Large intestine (tissue), 3 donors: ENCODE measurements around the gene PPP2R2B. TPM values are rescaled to one million over a fixed set of nuclear protein-coding genes. Genes with fewer than 3 reads are reported as not detected.

ENCODE experiments used
- DNase-seq, 2 donors: peaks; one replicate each; pipeline versions ENCODE4 v3.0.0 to v3.0.0-alpha.2; 2013
- H3K27ac ChIP-seq: one replicate; pipeline ENCODE4 v1.5.1; 2013; ENCODE audit warnings: low read length
- H3K27me3 ChIP-seq: 2 replicates; pipeline ENCODE4 v1.6.1; 2013; ENCODE audit warnings: low read length; ENCODE audit not compliant: control insufficient read depth, insufficient read depth
- H3K36me3 ChIP-seq: 2 replicates; pipeline ENCODE4 v1.6.1; 2013; ENCODE audit warnings: low read length; ENCODE audit not compliant: control insufficient read depth, insufficient read depth
- H3K4me1 ChIP-seq: one replicate; pipeline ENCODE4 v1.6.1; 2013; ENCODE audit warnings: low read length; ENCODE audit not compliant: control insufficient read depth, insufficient read depth
- H3K4me3 ChIP-seq: one replicate; pipeline ENCODE4 v1.5.1; 2013; ENCODE audit warnings: low read length
- H3K9me3 ChIP-seq: one replicate; pipeline ENCODE4 v1.6.1; 2013; ENCODE audit warnings: mild to moderate bottlenecking, low read depth, low read length, moderate library complexity; ENCODE audit not compliant: control insufficient read depth
- WGBS: methylation state at CpG from one replicate; pipeline ENCODE4 v1.1.5; 2013; ENCODE audit warnings: low lambda C conversion rate; ENCODE audit not compliant: insufficient coverage; 5-methylcytosine and 5-hydroxymethylcytosine counted together
- polyA plus RNA-seq: library from polyadenylated mRNA; unstranded; fragments of 120-200 nt; gene quantifications from one replicate; pipeline ENCODE4 v1.2.1, GENCODE V29; 2013

PPP2R2B gene
- polyA plus RNA-seq, 1 donor = 8.0 TPM

DNA sequence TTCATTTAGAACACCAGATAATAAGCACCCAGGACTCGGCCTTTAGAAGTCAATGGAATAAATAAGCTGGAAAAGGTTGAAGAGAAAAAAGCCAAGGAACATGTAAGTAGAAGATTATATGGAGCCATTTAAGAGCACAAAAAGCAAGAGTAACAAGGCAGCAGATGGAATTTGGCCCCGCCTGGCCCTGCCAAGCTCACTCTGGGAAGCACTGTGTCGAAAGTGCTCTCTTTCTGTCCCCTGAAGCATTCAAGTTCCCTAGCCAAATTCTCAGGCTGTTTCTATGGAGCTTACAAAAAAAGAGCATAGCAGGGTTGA lies 289.6 kb downstream of the PPP2R2B start:
- DNase-seq = no peak
- Histone ChIP-seq H3K9me3 (no peaks in the 10 kb centered on the region), H3K36me3 (no peaks in the 10 kb centered on the region), H3K4me3 (no peak overlapping the region), H3K27me3 (no peaks in the 10 kb centered on the region), H3K4me1 (no peaks in the 10 kb centered on the region), H3K27ac (no peak overlapping the region)
- no CpG with 5 or more reads among the region's 3 CpGs for WGBS

DNA sequence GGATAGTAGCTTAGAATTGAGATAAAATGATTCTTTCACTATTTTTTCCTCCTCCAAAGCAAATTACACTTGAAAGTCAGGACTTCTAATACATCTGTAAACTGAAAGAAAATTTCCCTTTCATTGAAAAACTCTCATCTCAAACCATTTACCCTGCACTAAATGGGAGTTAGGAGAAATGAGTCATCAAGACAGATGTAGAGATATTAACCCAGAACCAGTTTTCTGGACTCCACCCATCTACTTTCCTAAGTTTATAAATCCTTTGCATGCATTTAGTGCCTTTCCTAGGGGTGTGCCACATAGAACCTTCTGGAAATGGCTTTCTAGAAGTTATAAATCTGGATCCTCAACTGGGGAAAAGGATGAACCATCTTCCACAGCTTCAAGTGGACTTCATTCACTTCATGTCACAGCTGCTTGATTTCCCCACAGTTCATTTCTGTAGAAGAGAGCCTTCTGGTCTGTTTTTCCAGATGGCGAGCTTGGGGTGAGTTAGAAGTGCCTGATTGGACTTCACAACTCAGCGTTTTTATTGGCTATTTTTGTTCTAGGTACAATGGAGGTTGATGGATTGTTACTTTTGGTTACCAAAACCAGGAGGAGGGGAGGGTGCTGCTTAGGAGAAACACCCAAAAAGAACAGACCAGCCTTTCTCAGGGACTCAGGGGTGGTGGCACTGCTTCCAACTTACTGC lies 290.1 kb downstream of the PPP2R2B start:
- no CpG with 5 or more reads among the region's 2 CpGs for WGBS
- Histone ChIP-seq H3K27me3 (no peaks in the 10 kb centered on the region), H3K4me1 (no peaks in the 10 kb centered on the region), H3K36me3 (no peaks in the 10 kb centered on the region), H3K9me3 (no peaks in the 10 kb centered on the region), H3K27ac (no peak overlapping the region), H3K4me3 (no peak overlapping the region)
- DNase-seq = no peak

- H3K4me1 ChIP-seq = no peaks in the 10 kb centered on the region
- no CpG with 5 or more reads among the region's 5 CpGs for WGBS
- H3K4me3 ChIP-seq = no peak overlapping the region
- DNase-seq = no peak
- H3K27me3 ChIP-seq = peaks cover 2% of the 10 kb centered on the region
- no peak overlapping the region for H3K27ac ChIP-seq
- no peaks in the 10 kb centered on the region for H3K36me3 ChIP-seq
- H3K9me3 ChIP-seq = no peaks in the 10 kb centered on the region
These were observed 291.8 kb downstream of the PPP2R2B start for GRCh38 chr5:146586752-146587151.

DNA sequence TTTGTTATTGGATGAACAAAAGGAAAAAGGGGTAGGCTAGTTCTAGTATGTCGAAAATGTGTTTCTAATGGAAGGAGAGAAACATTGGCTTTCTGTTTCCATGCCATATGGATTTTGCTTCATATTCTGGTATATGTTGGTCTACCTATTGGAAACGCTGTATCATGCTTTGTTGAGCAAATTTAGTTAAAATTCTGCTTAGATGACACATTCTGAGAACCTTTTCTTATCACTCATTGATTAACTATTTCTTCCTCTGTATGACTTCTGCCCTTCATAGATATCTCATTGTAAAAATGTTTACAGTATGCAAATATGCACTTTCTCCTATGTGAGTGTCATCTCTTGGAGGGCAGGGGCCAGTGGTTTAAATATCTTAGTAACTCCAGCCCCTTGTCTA lies 293.8 kb downstream of the PPP2R2B start:
- no peaks in the 10 kb centered on the region for H3K9me3 ChIP-seq
- H3K4me3 ChIP-seq = no peak overlapping the region
- DNase-seq = no peak
- 100% methylated on average over 1 of the region's 2 CpGs for WGBS
- H3K27me3 ChIP-seq = peaks cover 2% of the 10 kb centered on the region
- no peaks in the 10 kb centered on the region for H3K36me3 ChIP-seq
- no peak overlapping the region for H3K27ac ChIP-seq
- no peaks in the 10 kb centered on the region for H3K4me1 ChIP-seq

DNA sequence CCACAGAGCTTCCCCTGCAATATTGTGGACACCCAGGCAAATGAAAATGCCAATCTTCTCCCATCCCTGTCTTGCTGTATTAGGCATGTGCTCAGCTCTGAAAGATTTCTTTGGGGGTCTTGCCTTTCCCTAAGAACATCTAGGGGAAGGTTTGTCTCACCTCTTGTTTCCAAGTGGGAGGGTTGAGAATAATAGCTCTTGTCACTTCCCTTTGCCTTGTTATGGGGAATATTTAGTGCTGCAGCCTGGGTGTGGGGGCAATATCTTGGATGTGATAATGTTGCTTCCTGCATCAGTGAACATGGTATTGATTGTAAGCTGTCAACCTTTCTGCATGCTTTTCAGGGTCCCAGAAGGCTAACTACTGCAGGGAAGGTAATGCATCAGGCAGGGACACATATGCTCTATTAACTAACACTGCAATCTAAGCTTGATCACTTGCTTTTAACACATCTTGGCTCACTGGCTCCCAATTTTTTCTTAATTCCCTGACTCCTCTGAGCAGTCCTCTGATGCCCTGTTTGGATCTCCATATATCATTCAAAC lies 296.4 kb downstream of the PPP2R2B start:
- Histone ChIP-seq H3K4me1 (no peaks in the 10 kb centered on the region), H3K36me3 (no peaks in the 10 kb centered on the region), H3K27ac (no peak overlapping the region), H3K9me3 (no peaks in the 10 kb centered on the region), H3K27me3 (peaks cover 2% of the 10 kb centered on the region), H3K4me3 (no peak overlapping the region)
- DNase-seq = no peak

- WGBS = 60% methylated on average over 1 of the region's 3 CpGs
- no peaks in the 10 kb centered on the region for H3K4me1 ChIP-seq
- H3K27me3 ChIP-seq = peaks cover 2% of the 10 kb centered on the region
- no peak for DNase-seq
- H3K9me3 ChIP-seq = no peaks in the 10 kb centered on the region
- H3K4me3 ChIP-seq = no peak overlapping the region
- H3K36me3 ChIP-seq = no peaks in the 10 kb centered on the region
- H3K27ac ChIP-seq = no peak overlapping the region
These were observed 298.3 kb downstream of the PPP2R2B start for GRCh38 chr5:146580237-146580636.

DNA sequence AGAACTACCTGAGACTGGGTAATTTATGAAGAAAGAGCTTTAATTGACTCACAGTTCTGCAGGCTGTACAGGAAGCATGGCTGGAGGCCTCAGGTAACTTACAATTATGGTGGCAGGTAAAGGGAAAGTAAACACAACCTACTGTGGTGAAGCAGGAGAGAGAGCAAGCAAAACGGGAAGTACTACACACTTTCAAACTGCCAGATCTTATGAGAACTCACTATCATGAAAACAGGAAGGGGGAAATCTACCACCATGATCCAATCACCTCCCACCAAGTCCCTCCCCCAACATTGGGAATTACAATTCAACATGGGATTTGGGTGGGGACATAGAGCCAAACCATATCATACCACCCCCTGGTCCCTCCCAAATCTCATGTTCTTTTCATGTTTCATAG lies 303.8 kb downstream of the PPP2R2B start:
- Histone ChIP-seq H3K9me3 (no peaks in the 10 kb centered on the region), H3K27ac (no peak overlapping the region), H3K36me3 (no peaks in the 10 kb centered on the region), H3K27me3 (no peaks in the 10 kb centered on the region), H3K4me1 (no peaks in the 10 kb centered on the region), H3K4me3 (no peak overlapping the region)
- no peak for DNase-seq
- no CpG with 5 or more reads among the region's 1 CpG for WGBS

DNA sequence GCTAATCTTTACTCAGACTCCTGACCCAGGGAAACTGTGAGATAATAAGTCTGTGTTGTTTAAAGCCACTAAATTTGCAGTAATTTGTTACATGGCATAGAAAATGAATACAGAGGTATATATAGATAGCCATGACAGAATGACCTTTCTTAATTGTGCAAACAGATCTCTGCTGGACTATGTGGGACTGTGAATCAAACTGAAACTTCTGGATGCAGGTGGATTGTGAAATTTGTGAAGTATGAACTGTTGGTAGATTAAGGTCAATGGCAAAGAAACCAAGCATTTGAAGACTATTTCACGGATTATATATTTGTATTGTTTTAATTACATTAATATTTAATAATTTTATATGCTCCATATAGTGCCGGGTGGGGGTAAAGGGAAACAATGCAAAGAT lies 310.4 kb downstream of the PPP2R2B start:
- Histone ChIP-seq H3K9me3 (no peaks in the 10 kb centered on the region), H3K4me1 (no peaks in the 10 kb centered on the region), H3K4me3 (no peak overlapping the region), H3K27me3 (no peaks in the 10 kb centered on the region), H3K36me3 (no peaks in the 10 kb centered on the region), H3K27ac (no peak overlapping the region)
- no peak for DNase-seq
- 100% methylated on average over 1 of the region's 2 CpGs for WGBS

DNA sequence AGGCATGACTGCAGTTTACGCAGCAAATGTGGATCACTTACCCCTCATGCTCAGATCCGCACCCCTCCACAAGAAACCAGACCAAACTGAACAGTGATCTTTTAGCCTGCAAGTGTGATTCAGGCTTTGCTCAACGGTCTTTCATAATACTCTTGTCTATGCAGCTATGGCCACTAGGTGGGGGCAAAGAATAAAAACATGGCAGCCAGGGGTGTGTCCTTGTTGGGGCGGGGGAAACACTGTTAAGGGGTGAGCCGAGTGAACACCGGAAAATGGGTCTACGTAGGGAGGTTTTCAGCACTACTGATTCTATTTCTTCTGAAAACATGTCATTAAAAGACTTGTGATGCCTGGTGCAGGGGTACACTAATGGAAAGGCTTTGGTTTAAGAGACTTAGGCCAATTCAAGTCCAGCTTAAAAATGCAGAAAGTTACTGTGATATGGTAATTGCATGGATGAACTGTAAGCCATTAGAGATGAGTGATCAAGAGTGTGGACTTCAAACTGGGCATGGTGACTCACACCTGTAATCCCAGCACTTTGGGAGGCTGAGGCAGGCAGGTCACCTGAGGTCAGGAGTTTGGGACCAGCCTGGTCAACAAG lies 312.7 kb downstream of the PPP2R2B start:
- no peak overlapping the region for H3K4me3 ChIP-seq
- H3K4me1 ChIP-seq = no peaks in the 10 kb centered on the region
- H3K27me3 ChIP-seq = no peaks in the 10 kb centered on the region
- H3K27ac ChIP-seq = no peak overlapping the region
- WGBS = no CpG with 5 or more reads among the region's 7 CpGs
- peak; percentile 19 to 32 for DNase-seq
- no peaks in the 10 kb centered on the region for H3K9me3 ChIP-seq
- H3K36me3 ChIP-seq = no peaks in the 10 kb centered on the region

DNA sequence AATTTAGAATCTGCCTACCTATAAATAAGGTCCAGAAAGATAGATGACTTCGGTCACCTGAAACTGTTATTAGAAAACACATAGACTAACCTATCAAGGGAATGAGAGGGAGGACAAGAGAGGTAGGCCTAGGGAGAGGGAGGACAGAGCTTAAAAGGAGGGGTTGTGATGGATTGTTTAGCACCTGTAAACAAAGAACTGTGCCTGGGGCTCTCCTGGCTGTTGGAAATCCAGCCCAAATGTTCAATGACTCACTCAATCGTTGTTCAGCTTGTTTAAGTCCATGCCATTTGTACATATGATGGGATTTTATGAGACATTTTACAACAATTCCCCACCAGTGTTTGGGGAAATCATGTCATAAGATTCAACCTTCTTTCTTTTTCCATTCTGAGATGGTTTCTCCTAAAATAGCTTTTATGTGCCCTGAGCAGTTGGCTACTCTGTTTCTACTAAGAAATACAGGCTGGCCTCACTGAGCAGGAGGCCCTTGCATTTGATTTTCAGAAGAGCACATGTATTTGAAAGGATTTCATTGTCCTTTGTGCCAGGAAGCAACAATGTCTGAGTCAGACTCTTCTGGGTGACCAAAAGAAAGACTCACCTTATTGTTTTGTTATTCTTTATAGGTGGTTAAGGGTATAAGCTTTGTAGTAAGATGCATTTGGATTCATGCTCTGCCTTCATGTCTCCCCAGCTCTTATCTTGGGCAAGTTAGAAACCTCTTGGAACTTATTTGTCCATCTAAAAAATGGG lies 314.4 kb downstream of the PPP2R2B start:
- H3K27me3 ChIP-seq = no peaks in the 10 kb centered on the region
- H3K27ac ChIP-seq = no peak overlapping the region
- H3K4me3 ChIP-seq = no peak overlapping the region
- no peaks in the 10 kb centered on the region for H3K36me3 ChIP-seq
- DNase-seq = no peak
- H3K4me1 ChIP-seq = no peaks in the 10 kb centered on the region
- 40% methylated on average over 1 of the region's 2 CpGs for WGBS
- no peaks in the 10 kb centered on the region for H3K9me3 ChIP-seq
